Measurements from ENCODE around the gene GALNT2. TPM values are rescaled to one million over a fixed set of nuclear protein-coding genes. Genes with fewer than 3 reads are reported as not detected.
A peak's percentile ranks its signal among the peaks of the same experiment; 100 is the strongest.

The GALNT2 gene
- polyA plus RNA-seq, 4 donors, result 10.8 to 43.9 (median 23.3) TPM

DNA sequence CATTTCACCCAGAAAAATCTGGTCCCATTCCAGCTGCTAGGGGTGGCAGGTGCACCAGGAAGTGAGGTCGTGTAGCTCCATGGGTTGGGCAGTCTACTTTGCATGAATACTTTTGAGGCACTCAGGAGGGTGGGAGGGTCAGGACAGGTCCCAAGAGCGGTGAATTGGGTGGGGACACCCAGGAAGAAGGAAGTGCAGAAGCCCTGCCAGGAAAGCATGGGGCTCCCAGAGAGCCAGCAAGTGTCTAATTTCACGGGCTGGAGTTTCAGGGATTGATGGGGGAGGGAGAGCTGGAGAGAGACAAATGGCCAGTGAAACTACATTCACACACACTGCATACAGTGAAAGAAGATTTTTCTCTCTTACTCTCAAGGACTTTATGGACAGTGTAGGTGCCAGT is 137.8 kb downstream of the GALNT2 start:
- peak; percentile 39 to 77 for DNase-seq
- Histone ChIP-seq H3K36me3 (ENCODE audit: control insufficient read depth in 3 of 3, insufficient read depth in 2 of 3, low read depth in 1 of 3, low read length in 3 of 3) (peaks cover 0 to 26% (median 2%) of the 10 kb centered on the region in 3 donors), H3K9me3 (ENCODE audit: control insufficient read depth in 2 of 2, insufficient read depth in 1 of 2, low read depth in 1 of 2, low read length in 1 of 2) (no peaks in the 10 kb centered on the region), H3K4me3 (ENCODE audit: low read depth in 1 of 3, low read length in 3 of 3) (no peak overlapping the region), H3K27me3 (ENCODE audit: control insufficient read depth in 3 of 3, insufficient read depth in 3 of 3, low read length in 3 of 3) (no peaks in the 10 kb centered on the region), H3K27ac (ENCODE audit: low read depth in 1 of 3, low read length in 2 of 3) (peak overlapping the region in 1 of 3 donors; percentile 49), H3K4me1 (ENCODE audit: control insufficient read depth in 3 of 3, insufficient read depth in 2 of 3, low read depth in 1 of 3, low read length in 2 of 3) (peaks cover 0 to 19% (median 5%) of the 10 kb centered on the region in 3 donors)
- 14 to 37% (median 22%) methylated on average over 3 of the region's 3 CpGs for whole genome bisulfite sequencing, 3 donors
- FAIRE-seq, result no peak

DNA sequence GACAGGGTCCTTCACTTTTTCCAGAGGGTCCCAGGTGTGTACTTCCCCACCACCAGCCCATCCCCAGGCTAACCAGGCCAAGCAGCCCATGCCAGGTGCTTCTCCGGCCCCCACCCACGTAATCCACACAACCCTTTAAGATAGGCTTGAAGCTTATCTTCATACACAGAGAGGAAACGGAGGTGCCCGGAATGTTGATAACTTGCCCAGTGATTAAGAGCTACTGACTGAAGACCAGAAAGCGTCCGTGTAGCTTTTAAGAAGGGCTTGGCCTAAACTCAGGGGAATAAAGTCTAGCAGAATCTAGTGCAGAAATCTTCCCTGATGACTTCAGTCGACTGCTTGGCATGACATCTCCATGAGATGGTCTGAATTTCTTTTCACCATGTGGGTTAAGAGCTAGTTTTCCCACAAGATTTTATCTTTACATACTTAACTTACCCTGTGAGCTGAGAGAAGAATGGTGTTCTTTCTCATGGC is 138.7 kb downstream of the GALNT2 start:
- Histone ChIP-seq H3K4me1 (ENCODE audit: control insufficient read depth in 3 of 3, insufficient read depth in 2 of 3, low read depth in 1 of 3, low read length in 2 of 3) (peaks cover 0 to 19% (median 5%) of the 10 kb centered on the region in 3 donors), H3K27ac (ENCODE audit: low read depth in 1 of 3, low read length in 2 of 3) (peak overlapping the region in 1 of 3 donors; percentile 57), H3K4me3 (ENCODE audit: low read depth in 1 of 3, low read length in 3 of 3) (no peak overlapping the region), H3K9me3 (ENCODE audit: control insufficient read depth in 2 of 2, insufficient read depth in 1 of 2, low read depth in 1 of 2, low read length in 1 of 2) (no peaks in the 10 kb centered on the region), H3K27me3 (ENCODE audit: control insufficient read depth in 3 of 3, insufficient read depth in 3 of 3, low read length in 3 of 3) (no peaks in the 10 kb centered on the region), H3K36me3 (ENCODE audit: control insufficient read depth in 3 of 3, insufficient read depth in 2 of 3, low read depth in 1 of 3, low read length in 3 of 3) (peaks cover 0 to 23% (median 2%) of the 10 kb centered on the region in 3 donors)
- FAIRE-seq, result no peak
- DNase-seq, result peak in 1 of 2 donors; percentile 75
- 14 to 49% (median 40%) methylated on average over 7 of the region's 7 CpGs for WGBS, 3 donors

DNA sequence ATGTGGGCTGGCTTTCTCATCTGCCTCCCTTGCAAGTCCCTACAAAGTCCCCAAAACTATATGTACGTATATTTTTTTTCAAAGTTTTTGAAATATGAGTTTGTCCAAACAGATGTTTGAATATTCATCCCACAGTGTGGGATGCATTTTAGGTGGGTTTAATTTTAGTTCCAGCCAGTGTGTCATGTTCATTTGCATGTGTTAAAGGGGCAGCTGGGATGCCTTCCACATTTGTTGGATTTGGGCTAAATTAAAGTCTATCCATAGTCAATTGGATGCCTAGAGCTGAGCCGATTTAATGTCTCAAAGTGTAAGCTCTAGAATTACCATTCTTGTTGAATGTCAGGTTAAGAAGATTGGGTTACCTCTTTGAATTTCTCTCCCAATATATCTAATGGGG is 139.2 kb downstream of the GALNT2 start:
- Histone ChIP-seq H3K4me1 (ENCODE audit: control insufficient read depth in 3 of 3, insufficient read depth in 2 of 3, low read depth in 1 of 3, low read length in 2 of 3) (peaks cover 0 to 21% (median 5%) of the 10 kb centered on the region in 3 donors), H3K36me3 (ENCODE audit: control insufficient read depth in 3 of 3, insufficient read depth in 2 of 3, low read depth in 1 of 3, low read length in 3 of 3) (peaks cover 0 to 23% (median 2%) of the 10 kb centered on the region in 3 donors), H3K27me3 (ENCODE audit: control insufficient read depth in 3 of 3, insufficient read depth in 3 of 3, low read length in 3 of 3) (no peaks in the 10 kb centered on the region), H3K4me3 (ENCODE audit: low read depth in 1 of 3, low read length in 3 of 3) (no peak overlapping the region), H3K27ac (ENCODE audit: low read depth in 1 of 3, low read length in 2 of 3) (peak overlapping the region in 1 of 3 donors; percentile 57), H3K9me3 (ENCODE audit: control insufficient read depth in 2 of 2, insufficient read depth in 1 of 2, low read depth in 1 of 2, low read length in 1 of 2) (no peaks in the 10 kb centered on the region)
- DNase-seq, result no peak
- FAIRE-seq, result no peak
- 93 to 96% (median 95%) methylated on average over 2 of the region's 2 CpGs for WGBS, 3 donors

DNA sequence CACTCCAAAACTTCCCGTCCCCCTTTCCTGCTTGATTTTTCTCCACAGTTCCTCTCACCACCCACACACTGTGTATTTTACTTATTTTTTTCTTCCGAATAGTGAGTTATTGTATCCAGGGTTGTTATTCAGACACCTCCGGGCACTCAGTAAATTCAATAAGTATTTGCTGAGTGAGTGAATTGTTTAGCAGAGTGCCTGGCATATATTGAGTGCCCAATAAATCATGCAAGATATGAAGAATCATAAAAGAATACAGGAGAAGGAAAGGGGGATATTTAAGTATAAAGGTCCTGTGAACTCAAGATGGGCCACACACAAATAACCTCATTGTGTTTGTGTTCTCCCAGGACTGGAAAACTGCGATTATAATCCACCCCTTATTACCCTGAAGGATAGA is 139.9 kb downstream of the GALNT2 start:
- Histone ChIP-seq H3K27ac (ENCODE audit: low read depth in 1 of 3, low read length in 2 of 3) (no peak overlapping the region), H3K9me3 (ENCODE audit: control insufficient read depth in 2 of 2, insufficient read depth in 1 of 2, low read depth in 1 of 2, low read length in 1 of 2) (no peaks in the 10 kb centered on the region), H3K36me3 (ENCODE audit: control insufficient read depth in 3 of 3, insufficient read depth in 2 of 3, low read depth in 1 of 3, low read length in 3 of 3) (peaks cover 0 to 19% (median 2%) of the 10 kb centered on the region in 3 donors), H3K27me3 (ENCODE audit: control insufficient read depth in 3 of 3, insufficient read depth in 3 of 3, low read length in 3 of 3) (no peaks in the 10 kb centered on the region), H3K4me1 (ENCODE audit: control insufficient read depth in 3 of 3, insufficient read depth in 2 of 3, low read depth in 1 of 3, low read length in 2 of 3) (peaks cover 0 to 27% (median 5%) of the 10 kb centered on the region in 3 donors), H3K4me3 (ENCODE audit: low read depth in 1 of 3, low read length in 3 of 3) (no peak overlapping the region)
- FAIRE-seq (no peak), DNase-seq (no peak)
- WGBS, 3 donors, result 47 to 60% (median 50%) methylated on average over 4 of the region's 4 CpGs

DNA sequence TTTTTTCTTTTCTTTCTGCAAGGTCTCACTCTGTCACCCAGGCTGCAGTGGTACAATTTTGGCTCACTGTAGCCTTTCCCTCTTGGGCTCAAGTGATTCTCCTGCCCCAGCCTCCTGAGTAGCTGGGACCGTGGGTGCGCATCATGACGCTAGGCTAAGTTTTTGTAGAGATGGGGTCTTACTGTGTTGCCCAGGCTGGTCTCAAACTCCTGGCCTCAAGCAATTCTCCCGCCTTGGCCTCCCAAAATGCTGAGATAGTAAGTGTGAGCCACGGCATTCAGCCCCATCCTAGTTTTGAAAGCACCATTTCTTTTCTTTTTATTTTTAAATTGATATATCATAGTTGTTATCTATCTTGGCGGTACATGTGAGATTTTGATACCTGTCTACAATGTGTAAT is 140.6 kb downstream of the GALNT2 start:
- H3K36me3 ChIP-seq (ENCODE audit: control insufficient read depth in 3 of 3, insufficient read depth in 2 of 3, low read depth in 1 of 3, low read length in 3 of 3), result peaks cover 0 to 19% (median 2%) of the 10 kb centered on the region in 3 donors
- 96 to 98% (median 96%) methylated on average over 6 of the region's 6 CpGs for WGBS, 3 donors
- H3K9me3 ChIP-seq (ENCODE audit: control insufficient read depth in 2 of 2, insufficient read depth in 1 of 2, low read depth in 1 of 2, low read length in 1 of 2), result no peaks in the 10 kb centered on the region
- no peak for FAIRE-seq
- no peaks in the 10 kb centered on the region for H3K27me3 ChIP-seq (ENCODE audit: control insufficient read depth in 3 of 3, insufficient read depth in 3 of 3, low read length in 3 of 3)
- H3K27ac ChIP-seq (ENCODE audit: low read depth in 1 of 3, low read length in 2 of 3), result no peak overlapping the region
- H3K4me3 ChIP-seq (ENCODE audit: low read depth in 1 of 3, low read length in 3 of 3), result no peak overlapping the region
- DNase-seq, result no peak
- peaks cover 0 to 29% (median 5%) of the 10 kb centered on the region in 3 donors for H3K4me1 ChIP-seq (ENCODE audit: control insufficient read depth in 3 of 3, insufficient read depth in 2 of 3, low read depth in 1 of 3, low read length in 2 of 3)

DNA sequence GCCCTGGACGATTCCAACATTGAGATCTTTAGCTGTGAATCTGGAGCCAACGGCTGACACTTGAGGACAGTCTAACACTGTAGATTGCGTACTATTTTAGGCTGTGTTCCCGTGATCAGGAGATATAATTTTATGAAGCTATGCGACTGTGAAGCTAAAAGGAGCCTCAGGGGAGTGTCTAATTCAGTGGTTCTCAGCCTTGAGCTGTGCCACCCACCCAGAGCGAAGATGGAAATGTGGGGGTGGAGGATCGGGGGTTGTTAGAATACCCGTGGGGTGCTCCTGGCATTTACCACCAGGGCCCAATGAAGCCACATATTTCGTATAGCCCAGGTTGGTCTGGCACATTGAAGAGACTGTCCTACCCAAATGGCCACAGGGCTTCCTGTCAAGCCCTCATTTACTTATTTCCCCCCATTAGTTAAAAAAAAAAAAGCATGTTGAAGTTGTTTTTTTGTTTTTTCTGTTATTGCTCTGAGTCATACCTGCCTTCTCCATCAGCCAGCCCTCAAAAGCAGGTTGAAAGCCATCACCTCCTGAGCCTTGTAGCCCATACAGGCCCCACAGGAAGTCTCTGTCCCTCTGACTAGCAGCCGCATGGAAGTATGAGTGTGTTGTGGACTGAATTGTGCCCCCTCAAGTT is 141.7 kb downstream of the GALNT2 start:
- H3K4me3 ChIP-seq (ENCODE audit: low read depth in 1 of 3, low read length in 3 of 3), result no peak overlapping the region
- WGBS, 3 donors, result 74 to 90% (median 78%) methylated on average over 10 of the region's 10 CpGs
- no peak for DNase-seq
- peaks cover 0 to 14% (median under 1%) of the 10 kb centered on the region in 3 donors for H3K36me3 ChIP-seq (ENCODE audit: control insufficient read depth in 3 of 3, insufficient read depth in 2 of 3, low read depth in 1 of 3, low read length in 3 of 3)
- H3K27ac ChIP-seq (ENCODE audit: low read depth in 1 of 3, low read length in 2 of 3), result peak overlapping the region in 2 of 3 donors; percentile 35 to 45
- no peaks in the 10 kb centered on the region for H3K9me3 ChIP-seq (ENCODE audit: control insufficient read depth in 2 of 2, insufficient read depth in 1 of 2, low read depth in 1 of 2, low read length in 1 of 2)
- H3K27me3 ChIP-seq (ENCODE audit: control insufficient read depth in 3 of 3, insufficient read depth in 3 of 3, low read length in 3 of 3), result no peaks in the 10 kb centered on the region
- peaks cover 0 to 29% (median 5%) of the 10 kb centered on the region in 3 donors for H3K4me1 ChIP-seq (ENCODE audit: control insufficient read depth in 3 of 3, insufficient read depth in 2 of 3, low read depth in 1 of 3, low read length in 2 of 3)
- no peak for FAIRE-seq

DNA sequence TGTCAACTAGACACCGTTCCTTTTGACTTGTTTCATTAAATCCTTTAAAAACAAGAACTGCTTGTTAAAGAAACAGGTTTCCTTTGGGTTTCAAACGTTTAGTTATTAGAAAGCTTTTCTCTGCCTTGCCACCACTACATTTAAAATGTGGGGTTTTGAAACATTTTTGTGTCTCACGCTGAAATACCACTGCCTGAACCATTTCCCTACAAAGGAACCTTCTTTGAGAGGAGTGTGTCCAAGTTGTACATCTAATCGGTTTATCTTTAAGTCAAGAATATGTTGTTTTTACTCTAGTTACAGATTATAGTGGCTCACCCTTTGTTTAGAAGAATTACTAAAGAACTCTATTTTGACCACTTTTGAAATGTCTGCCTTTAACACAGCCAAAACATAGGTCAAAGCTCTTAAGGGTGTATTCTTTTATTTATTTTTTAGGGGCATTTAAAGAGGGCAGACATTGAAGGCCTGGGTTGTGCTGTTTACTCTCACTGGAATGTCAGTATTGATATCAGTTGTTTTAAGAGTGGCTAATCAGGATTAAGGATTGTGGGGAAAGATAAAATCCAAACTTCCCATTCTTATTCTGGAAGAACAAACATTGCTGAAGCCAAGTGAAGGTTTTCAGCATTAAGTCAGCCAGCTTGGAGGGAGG is 143.4 kb downstream of the GALNT2 start:
- DNase-seq (no peak), FAIRE-seq (no peak)
- H3K4me1 ChIP-seq (ENCODE audit: control insufficient read depth in 3 of 3, insufficient read depth in 2 of 3, low read depth in 1 of 3, low read length in 2 of 3), result peaks cover 4 to 35% (median 4%) of the 10 kb centered on the region in 3 donors
- 55 to 79% (median 56%) methylated on average over 4 of the region's 4 CpGs for WGBS, 3 donors
- no peaks in the 10 kb centered on the region for H3K27me3 ChIP-seq (ENCODE audit: control insufficient read depth in 3 of 3, insufficient read depth in 3 of 3, low read length in 3 of 3)
- H3K36me3 ChIP-seq (ENCODE audit: control insufficient read depth in 3 of 3, insufficient read depth in 2 of 3, low read depth in 1 of 3, low read length in 3 of 3), result peaks cover 0 to 10% (median 0%) of the 10 kb centered on the region in 3 donors
- H3K27ac ChIP-seq (ENCODE audit: low read depth in 1 of 3, low read length in 2 of 3), result peak overlapping the region in 1 of 3 donors; percentile 59
- no peak overlapping the region for H3K4me3 ChIP-seq (ENCODE audit: low read depth in 1 of 3, low read length in 3 of 3)
- no peaks in the 10 kb centered on the region for H3K9me3 ChIP-seq (ENCODE audit: control insufficient read depth in 2 of 2, insufficient read depth in 1 of 2, low read depth in 1 of 2, low read length in 1 of 2)

DNA sequence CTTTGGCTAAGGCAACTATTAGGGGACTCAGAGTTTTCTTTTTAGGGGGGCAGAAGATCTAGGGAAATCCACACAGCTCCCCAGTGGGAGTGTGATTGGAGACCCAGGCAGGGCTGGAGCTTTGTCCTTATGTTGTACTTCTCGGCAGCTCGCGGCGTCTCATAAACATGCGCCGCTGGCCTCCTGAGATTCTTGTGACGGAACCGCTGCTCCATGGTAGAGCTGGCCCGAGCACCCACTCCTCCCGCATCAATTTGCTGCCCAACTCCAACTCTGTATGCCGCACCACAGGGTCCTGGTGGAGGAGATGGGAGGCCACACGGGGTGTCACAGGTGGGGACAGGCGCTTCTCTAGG is 143.9 kb downstream of the GALNT2 start:
- FAIRE-seq (no peak), DNase-seq (no peak)
- 84 to 92% (median 89%) methylated on average over 13 of the region's 13 CpGs for WGBS, 3 donors
- Histone ChIP-seq H3K4me3 (ENCODE audit: low read depth in 1 of 3, low read length in 3 of 3) (no peak overlapping the region), H3K36me3 (ENCODE audit: control insufficient read depth in 3 of 3, insufficient read depth in 2 of 3, low read depth in 1 of 3, low read length in 3 of 3) (peaks cover 0 to 7% (median 0%) of the 10 kb centered on the region in 3 donors), H3K27me3 (ENCODE audit: control insufficient read depth in 3 of 3, insufficient read depth in 3 of 3, low read length in 3 of 3) (no peaks in the 10 kb centered on the region), H3K4me1 (ENCODE audit: control insufficient read depth in 3 of 3, insufficient read depth in 2 of 3, low read depth in 1 of 3, low read length in 2 of 3) (peaks cover under 1 to 34% (median 4%) of the 10 kb centered on the region in 3 donors), H3K27ac (ENCODE audit: low read depth in 1 of 3, low read length in 2 of 3) (peak overlapping the region in 1 of 3 donors; percentile 59), H3K9me3 (ENCODE audit: control insufficient read depth in 2 of 2, insufficient read depth in 1 of 2, low read depth in 1 of 2, low read length in 1 of 2) (no peaks in the 10 kb centered on the region)

Data from small intestine (tissue), 7 donors.